Amygdala (tissue), 56 donors: ENCODE data around the gene ST14.
A peak's percentile ranks its signal among the peaks of the same experiment; 100 is the strongest.

Source experiments
- DNase-seq, 56 donors: peaks; one replicate each; lab custom pipeline; 2025; lab: John Stamatoyannopoulos, UW

Gene ST14

GRCh38 chr11:130159657-130160497, at the start of gene ST14:
ST14 (plus strand) TSS chr11:130159782; CDS start chr11:130159980, 198 bp downstream.
- DNase-seq, result no peak

GRCh38 chr11:130110339-130111108, 49.1 kb upstream of the ST14 start:
- DNase-seq, result no peak

GRCh38 chr11:130112071-130112830, 47.3 kb upstream of the ST14 start:
- DNase-seq, result no peak

DNA sequence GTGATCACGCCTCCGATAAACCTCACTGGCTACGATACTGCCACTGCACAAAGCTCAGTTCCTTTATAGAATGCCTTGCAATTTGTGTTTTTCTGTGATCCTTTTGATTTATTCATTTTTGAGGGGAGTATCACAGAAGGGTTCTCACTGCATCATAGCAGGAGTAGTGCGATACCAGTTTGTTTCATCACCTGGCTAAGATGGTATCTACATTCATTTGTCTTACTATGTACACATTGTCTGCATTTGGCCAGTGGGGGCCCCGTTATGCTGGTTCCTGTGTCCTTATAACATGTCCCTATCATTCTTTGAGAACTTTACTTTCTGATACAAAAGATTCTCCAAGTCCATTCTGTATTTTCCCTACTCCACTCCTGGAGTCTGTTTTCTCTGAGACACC, 45.3 kb upstream of the ST14 start:
- no peak for DNase-seq

DNA sequence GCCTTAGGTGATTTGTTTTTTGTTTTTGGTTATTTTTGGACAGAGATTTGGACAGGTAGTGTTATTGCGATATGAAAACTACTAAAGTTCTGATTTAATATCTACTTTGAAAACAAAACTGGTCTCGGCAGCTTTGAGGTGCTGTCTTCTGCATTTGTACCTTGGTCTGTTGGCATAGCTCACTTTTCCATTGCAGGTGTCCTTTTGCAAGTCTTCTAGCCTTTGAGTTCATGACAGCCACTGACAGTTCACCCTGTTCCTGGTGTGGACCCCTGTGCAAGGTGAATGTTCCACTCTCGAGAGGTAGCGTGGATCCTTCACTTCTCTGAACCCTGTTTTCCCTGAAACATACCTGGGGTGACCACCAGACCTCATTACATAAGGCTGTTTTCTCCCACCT, 44.9 kb upstream of the ST14 start:
- no peak for DNase-seq

GRCh38 chr11:130115218-130115617, 44.4 kb upstream of the ST14 start:
- DNase-seq, result no peak

DNA sequence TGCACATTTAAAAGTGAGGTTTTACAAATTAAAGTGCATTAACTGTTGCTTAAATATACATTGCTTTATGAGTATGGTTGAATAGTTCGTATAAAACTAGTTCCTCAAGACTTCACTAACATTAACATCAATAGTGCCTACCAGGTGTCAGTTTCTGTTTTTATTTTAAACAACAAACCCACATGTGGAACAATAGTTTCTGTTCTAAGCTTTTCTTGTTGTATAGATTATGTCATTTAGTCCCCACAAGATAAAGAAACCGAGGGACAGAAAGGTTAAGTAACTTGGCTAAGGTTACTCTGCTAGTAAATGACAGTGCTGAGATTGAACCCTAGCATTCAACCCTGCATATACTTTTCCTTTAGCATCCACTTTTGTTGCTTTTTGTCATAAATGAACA, 41.4 kb upstream of the ST14 start:
- no peak for DNase-seq

- no peak for DNase-seq
Observed at GRCh38 chr11:130118636-130119387, 40.8 kb upstream of the ST14 start.

DNA sequence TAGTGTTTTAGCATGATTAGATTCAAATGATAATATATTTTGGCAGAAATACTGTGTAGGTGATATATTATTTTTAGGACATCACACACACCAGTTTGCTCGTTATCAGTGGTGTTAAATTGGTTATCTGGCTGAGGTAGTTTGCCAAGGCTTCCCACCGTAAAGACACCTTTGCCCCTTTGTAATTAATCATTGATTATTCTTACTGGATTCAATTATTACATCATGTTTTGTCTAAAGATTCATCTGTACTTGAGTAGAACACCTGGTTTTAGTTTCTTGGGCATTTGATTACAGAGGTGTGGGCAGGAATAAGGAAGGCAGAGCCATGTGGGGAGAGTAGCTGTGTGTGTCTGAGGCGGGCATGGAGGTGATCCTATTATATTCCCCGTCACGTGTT, 39.5 kb upstream of the ST14 start:
- no peak for DNase-seq

DNA sequence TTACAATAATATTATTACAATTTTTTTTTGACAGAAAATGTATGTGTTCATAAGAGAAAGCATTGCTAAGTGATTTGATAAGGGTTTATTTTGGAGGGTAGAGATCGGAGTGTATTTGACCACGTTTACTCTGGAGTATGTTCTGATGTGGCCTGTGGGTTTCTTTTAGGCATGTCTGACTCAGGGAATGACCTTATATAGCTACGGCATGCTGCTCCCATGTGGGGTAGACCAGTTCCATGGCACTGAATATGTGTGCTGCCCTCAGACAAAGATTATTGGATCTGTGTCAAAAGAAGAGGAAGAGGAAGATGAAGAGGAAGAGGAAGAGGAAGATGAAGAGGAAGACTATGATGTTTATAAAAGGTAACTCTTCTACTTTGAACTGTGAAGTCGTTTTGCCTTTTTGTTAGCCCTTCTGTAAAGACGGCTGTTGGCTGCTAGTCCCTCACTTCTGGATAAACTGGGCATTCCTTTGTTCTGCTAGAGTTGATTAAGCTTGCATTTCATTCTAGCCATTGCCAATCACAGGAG, 38.1 kb upstream of the ST14 start:
- DNase-seq, result no peak

GRCh38 chr11:130122141-130122575, 37.4 kb upstream of the ST14 start:
- no peak for DNase-seq

- DNase-seq, result no peak
Observed at GRCh38 chr11:130123414-130124040, 36.1 kb upstream of the ST14 start.

- peak in 1 of 56 donors; percentile 44 for DNase-seq
Observed at GRCh38 chr11:130124096-130124495, 35.5 kb upstream of the ST14 start.

GRCh38 chr11:130125638-130126037, 33.9 kb upstream of the ST14 start:
- no peak for DNase-seq

GRCh38 chr11:130126516-130126915, 33.1 kb upstream of the ST14 start:
- DNase-seq, result no peak

- DNase-seq, result no peak
Observed at GRCh38 chr11:130127509-130127908, 32.1 kb upstream of the ST14 start.

DNA sequence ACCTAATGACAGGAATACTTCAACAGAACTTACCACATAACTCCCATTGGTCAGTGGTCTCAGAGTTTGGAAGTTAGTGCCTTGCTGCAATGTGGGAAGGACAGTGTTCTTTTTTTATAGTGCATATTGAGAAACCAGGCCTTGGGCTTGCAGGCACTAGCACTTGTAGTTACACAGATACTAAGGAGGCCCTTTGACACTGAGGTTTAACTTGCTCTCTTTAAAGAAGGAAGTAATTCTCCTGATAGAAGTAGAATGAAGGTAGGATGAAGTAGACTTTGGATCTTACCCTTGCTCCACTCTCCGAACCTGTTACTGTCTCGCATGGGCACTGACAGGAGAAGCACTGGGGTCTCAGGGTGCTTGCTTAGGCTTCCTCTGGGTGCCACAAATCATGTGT, 31.0 kb upstream of the ST14 start:
- no peak for DNase-seq

GRCh38 chr11:130129922-130130321, 29.7 kb upstream of the ST14 start:
- DNase-seq, result no peak
